GM12872 (cell line): ENCODE results near the gene SIX6.

Experiments used
- CTCF ChIP-seq: IDR thresholded peaks from 3 replicates; pipeline ENCODE4 v1.5.1; 2011; ENCODE audit warnings: low read depth, mild to moderate bottlenecking, low read length, moderate library complexity; ENCODE audit not compliant: insufficient read depth

Gene SIX6

DNA sequence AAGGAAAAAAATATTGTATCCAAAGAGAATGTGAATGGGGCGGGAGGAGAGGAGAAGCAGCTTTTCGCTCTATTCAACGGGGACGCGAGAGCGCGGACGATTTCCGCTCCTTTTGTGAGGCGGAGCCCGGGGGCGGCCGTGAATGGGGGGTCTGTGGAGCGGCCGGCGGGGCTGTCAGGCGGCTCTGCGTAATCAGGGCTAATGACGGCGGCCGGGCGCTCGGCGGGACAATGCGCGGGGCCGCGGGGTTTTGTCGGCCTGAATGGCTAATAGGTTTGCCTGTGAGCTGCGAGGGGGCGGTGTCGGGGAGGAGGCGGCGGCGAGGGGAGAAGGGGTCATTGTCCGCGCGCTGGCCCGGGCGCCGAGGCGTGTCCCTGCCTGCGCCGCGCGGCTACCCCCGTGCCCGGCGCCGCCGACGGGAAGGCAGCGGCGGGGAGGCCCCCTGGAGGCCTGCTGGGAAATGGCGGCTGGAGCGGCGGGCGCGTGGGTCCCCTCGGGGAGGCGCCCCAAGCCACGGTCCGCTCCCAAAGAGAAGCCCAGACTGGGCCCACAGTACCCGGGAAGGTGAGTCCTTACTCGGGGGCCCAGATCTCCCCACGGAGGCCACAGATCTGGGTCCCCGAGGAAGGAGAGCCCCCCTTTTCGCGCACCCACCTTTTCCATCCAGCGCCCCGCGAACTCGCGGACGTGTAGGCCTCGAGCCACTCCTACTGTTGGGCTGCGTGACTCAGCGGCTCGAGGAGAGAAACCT lies 6.0 kb downstream of the SIX6 start:
- peak; percentile 57 for TF ChIP-seq CTCF

- TF ChIP-seq CTCF = no peak
These were observed 6.8 kb downstream of the SIX6 start for GRCh38 chr14:60515511-60516289.

DNA sequence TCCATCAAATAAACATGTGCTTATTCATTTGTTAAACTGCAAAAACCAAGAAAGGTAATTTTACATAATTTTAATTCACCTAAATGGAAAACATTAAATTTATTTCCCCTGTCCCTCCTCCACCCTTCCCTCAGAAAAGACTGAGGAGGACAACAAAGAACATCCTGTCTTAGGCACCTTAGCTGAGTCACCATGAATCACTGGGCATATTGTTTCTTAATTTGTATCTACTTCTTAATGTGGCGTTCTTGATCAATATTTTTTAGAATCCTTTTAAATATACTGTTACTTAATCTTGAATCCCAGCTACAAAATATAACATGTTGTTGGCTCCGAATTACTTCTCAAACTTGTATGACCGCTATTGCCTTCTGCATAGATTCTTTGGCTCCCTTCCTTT lies 23.5 kb downstream of the SIX6 start:
- TF ChIP-seq CTCF = no peak

DNA sequence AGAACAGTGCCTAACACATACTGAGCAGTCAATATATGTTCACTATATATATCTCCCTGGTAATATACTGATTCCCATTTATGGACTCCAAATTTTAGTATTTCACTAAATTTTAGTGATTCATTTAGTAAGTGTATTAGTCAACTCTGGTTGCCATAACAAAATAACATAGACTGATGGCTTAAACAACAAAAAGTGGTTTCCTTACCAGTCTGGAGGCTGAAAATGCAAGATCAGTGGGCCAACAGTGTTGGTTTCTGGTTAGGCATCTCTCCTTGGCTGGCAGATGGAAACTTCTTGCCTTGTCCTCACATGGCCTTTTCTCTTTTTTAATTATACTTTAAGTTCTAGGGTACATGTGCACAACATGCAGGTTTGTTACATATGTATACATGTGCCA lies 28.7 kb downstream of the SIX6 start:
- TF ChIP-seq CTCF = no peak

GRCh38 chr14:60544659-60545058 lies 35.7 kb downstream of the SIX6 start:
- TF ChIP-seq CTCF = no peak

- no peak for TF ChIP-seq CTCF
These were observed 44.9 kb downstream of the SIX6 start for GRCh38 chr14:60553808-60554207.

DNA sequence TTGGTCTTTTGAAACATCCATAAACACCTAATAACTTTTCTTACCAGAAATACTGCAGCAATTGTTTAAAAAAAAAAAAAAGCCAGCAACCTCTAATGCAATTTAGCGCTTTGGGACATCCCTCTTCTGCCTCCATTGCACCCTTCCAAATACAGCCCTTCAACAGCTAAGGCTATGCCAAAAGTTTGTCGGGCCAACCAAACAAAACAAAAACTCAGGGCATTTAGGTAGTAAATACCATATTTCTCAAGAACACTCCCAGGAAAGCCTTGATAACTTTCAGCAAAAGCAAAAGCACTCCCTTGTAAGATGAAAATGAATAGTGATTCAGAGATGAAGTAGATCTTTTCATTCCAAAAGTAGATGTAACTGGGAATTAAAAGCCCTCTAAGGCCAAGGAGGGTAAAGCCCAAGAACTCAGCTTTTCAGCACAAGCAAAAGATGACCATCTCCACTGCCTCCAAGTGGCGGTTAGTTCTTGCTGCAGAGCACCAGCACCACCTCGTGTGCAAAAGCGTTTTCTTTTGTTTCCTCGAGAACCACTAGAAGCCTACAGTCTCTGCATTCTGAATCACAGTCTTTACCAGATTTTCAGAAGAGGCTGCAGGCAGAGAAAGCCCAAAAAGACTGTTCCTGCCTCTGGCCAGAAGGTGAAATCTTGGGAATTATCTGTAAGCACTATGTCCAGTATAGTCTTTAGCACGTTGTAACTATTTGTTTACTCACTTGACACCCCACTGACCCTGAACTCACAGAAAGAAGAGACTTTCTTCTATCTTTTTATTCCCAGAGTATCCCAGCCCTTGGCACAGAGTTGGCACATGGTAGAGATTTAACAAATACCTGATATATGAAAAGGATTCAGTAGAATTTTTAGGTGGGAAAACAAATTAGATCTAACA lies 53.1 kb downstream of the SIX6 start:
- peak; percentile 75 for TF ChIP-seq CTCF
